Measurements from ENCODE around the gene CAMK2A. TPM values are rescaled to one million over a fixed set of nuclear protein-coding genes. Genes with fewer than 3 reads are reported as not detected.

The CAMK2A gene
- total RNA-seq, 2 experiments from 2014 or later, result not detected

- H3K27me3 Mint-ChIP-seq, result peaks cover 8% of the 10 kb centered on the region
- H3K9me3 Mint-ChIP-seq, result no peaks in the 10 kb centered on the region
- DNase-seq, result no peak
- no peak overlapping the region for H3K4me3 Mint-ChIP-seq
- no peaks in the 10 kb centered on the region for H3K36me3 Mint-ChIP-seq (ENCODE audit: low read depth)
- ChIA-PET POLR2A (no interaction called here), CTCF (interaction anchor here (1.5 kb wide), 1 partner anchor 9 kb away, joined by 4 read pairs; no protein-coding TSS in a partner anchor)
- TF ChIP-seq CTCF (IDR thresholded peaks at IDR 0.05), result no peak
- H3K4me1 Mint-ChIP-seq (ENCODE audit: low read depth), result no peaks in the 10 kb centered on the region
- intact Hi-C loops (cut with micrococcal nuclease), result no loop called here
- no peak for ATAC-seq
- H3K27ac Mint-ChIP-seq, result no peak overlapping the region
Observed at GRCh38 chr5:150196986-150197385, 92.6 kb downstream of the CAMK2A start.

GRCh38 chr5:150196514-150196913 lies 93.1 kb downstream of the CAMK2A start:
- ChIA-PET POLR2A (no interaction called here), CTCF (interaction anchor here (1.5 kb wide), 1 partner anchor 10 kb away, joined by 4 read pairs; no protein-coding TSS in a partner anchor)
- H3K9me3 Mint-ChIP-seq, result no peaks in the 10 kb centered on the region
- ATAC-seq (no peak), DNase-seq (no peak)
- peaks cover 8% of the 10 kb centered on the region for H3K27me3 Mint-ChIP-seq
- H3K4me3 Mint-ChIP-seq, result no peak overlapping the region
- no peaks in the 10 kb centered on the region for H3K4me1 Mint-ChIP-seq (ENCODE audit: low read depth)
- TF ChIP-seq CTCF (IDR thresholded peaks at IDR 0.05), result no peak
- intact Hi-C loops (cut with micrococcal nuclease), result no loop called here
- no peaks in the 10 kb centered on the region for H3K36me3 Mint-ChIP-seq (ENCODE audit: low read depth)
- H3K27ac Mint-ChIP-seq, result no peak overlapping the region

- POLR2A ChIA-PET, result no interaction called here
Observed at GRCh38 chr5:150195736-150196485, 93.7 kb downstream of the CAMK2A start.

GRCh38 chr5:150192462-150192861 lies 97.1 kb downstream of the CAMK2A start:
- no peak for TF ChIP-seq CTCF (IDR thresholded peaks at IDR 0.05)
- no peaks in the 10 kb centered on the region for H3K9me3 Mint-ChIP-seq
- H3K27me3 Mint-ChIP-seq, result peaks cover 21% of the 10 kb centered on the region
- ChIA-PET POLR2A (interaction anchor here (1.4 kb wide), 1 partner anchor 23 kb away, joined by 3 read pairs; no protein-coding TSS in a partner anchor), CTCF (interaction anchor here (1.3 to 1.5 kb wide), 2 partner anchors 17 to 26 kb away, joined by 3 read pairs; no protein-coding TSS in a partner anchor)
- H3K36me3 Mint-ChIP-seq (ENCODE audit: low read depth), result no peaks in the 10 kb centered on the region
- H3K4me1 Mint-ChIP-seq (ENCODE audit: low read depth), result peaks cover 2% of the 10 kb centered on the region
- intact Hi-C loops (cut with micrococcal nuclease), result no loop called here
- DNase-seq (no peak), ATAC-seq (no peak)
- H3K27ac Mint-ChIP-seq, result no peak overlapping the region
- H3K4me3 Mint-ChIP-seq, result no peak overlapping the region

More at GRCh38 chr5:150195736-150196485, 93.7 kb downstream of the CAMK2A start:
- Mint-ChIP-seq H3K4me1 (ENCODE audit: low read depth) (no peaks in the 10 kb centered on the region), H3K27ac (no peak overlapping the region), H3K9me3 (no peaks in the 10 kb centered on the region), H3K4me3 (no peak overlapping the region), H3K27me3 (peaks cover 10% of the 10 kb centered on the region), H3K36me3 (ENCODE audit: low read depth) (no peaks in the 10 kb centered on the region)
- TF ChIP-seq CTCF (IDR thresholded peaks at IDR 0.05), result no peak
- CTCF ChIA-PET, result interaction anchor here (1.5 kb wide), 1 partner anchor 10 kb away, joined by 4 read pairs; no protein-coding TSS in a partner anchor
- intact Hi-C loops (cut with micrococcal nuclease), result no loop called here
- DNase-seq (no peak), ATAC-seq (no peak)

- no peaks in the 10 kb centered on the region for H3K9me3 Mint-ChIP-seq
- no peak overlapping the region for H3K4me3 Mint-ChIP-seq
- H3K27ac Mint-ChIP-seq, result no peak overlapping the region
- intact Hi-C loops (cut with micrococcal nuclease), result no loop called here
- peaks cover 2% of the 10 kb centered on the region for H3K4me1 Mint-ChIP-seq (ENCODE audit: low read depth)
- peaks cover 20% of the 10 kb centered on the region for H3K27me3 Mint-ChIP-seq
- ATAC-seq (no peak), DNase-seq (no peak)
- no peak for TF ChIP-seq CTCF (IDR thresholded peaks at IDR 0.05)
- H3K36me3 Mint-ChIP-seq (ENCODE audit: low read depth), result no peaks in the 10 kb centered on the region
- ChIA-PET POLR2A (no interaction called here), CTCF (no interaction called here)
Observed at GRCh38 chr5:150190987-150191386, 98.6 kb downstream of the CAMK2A start.
